Subcutaneous adipose tissue (tissue), 4 donors: Measurements from ENCODE around the gene PDILT. TPM values are rescaled to one million over a fixed set of nuclear protein-coding genes. Genes with fewer than 3 reads are reported as not detected.

Experiments
- total RNA-seq, 4 donors: library from RNA; depleted of rRNA; stranded (reverse); fragments of >200 nt; gene quantifications; one replicate each; pipeline ENCODE4 v1.1.0, GENCODE V29; 2016
- TF ChIP-seq, protein P1 (sequence below): fragments of 450-650 bp; IDR thresholded peaks from one replicate; pipeline ENCODE4 v1.5.1; 2016; ENCODE audit warnings: low read depth, mild to moderate bottlenecking, control low read depth, antibody characterized with exemption, moderate library complexity

Gene PDILT
- total RNA-seq, 4 donors from 2014 or later: not detected

DNA sequence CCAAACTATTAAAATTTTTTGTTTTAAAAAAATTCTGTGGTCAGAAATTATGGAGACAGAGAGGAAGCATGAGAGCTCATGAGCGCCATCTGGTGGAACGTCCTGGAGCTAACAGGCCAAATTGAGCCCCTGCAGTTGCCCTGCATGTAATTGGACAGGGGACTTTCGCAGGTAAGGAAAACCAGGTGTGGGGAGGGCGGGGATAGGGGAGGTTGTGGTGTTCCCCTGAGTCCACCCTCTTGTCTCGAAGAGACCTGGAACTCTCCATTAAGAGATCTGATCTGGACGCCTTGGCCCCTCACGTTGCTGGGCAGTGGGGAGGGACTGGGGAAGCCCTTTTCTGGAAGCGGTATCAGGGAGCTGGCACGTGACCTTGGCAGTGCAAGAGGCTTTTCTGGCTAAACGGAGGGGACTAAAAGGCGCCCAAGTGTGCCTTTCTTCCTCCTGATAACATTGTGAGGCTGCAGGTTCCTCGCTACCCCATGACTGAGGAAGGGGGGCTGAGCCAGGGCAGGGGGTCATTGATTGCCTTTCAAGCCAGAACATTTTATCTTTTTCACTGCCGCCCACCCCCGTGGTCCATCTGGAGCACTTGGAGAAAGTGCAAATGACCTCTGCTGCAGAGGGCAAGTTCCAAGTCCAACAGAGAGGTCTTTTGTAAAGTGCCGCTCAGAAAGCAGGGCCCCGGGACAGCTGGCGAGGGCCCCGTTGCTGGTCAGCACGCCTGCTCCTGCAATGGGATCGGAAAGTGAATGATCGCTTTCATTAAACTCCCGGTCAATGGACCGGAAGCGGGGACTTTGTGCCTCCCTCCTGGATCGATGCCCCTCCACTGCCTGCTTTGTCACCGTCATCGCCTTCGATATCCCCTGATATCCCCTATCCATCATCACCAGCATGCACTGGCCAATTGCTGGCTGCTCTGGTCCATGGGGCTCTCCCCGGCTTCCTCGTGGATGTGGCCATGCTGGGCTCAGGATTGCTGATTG, 18.4 kb downstream of the PDILT start:
- TF ChIP-seq, protein P1, sequence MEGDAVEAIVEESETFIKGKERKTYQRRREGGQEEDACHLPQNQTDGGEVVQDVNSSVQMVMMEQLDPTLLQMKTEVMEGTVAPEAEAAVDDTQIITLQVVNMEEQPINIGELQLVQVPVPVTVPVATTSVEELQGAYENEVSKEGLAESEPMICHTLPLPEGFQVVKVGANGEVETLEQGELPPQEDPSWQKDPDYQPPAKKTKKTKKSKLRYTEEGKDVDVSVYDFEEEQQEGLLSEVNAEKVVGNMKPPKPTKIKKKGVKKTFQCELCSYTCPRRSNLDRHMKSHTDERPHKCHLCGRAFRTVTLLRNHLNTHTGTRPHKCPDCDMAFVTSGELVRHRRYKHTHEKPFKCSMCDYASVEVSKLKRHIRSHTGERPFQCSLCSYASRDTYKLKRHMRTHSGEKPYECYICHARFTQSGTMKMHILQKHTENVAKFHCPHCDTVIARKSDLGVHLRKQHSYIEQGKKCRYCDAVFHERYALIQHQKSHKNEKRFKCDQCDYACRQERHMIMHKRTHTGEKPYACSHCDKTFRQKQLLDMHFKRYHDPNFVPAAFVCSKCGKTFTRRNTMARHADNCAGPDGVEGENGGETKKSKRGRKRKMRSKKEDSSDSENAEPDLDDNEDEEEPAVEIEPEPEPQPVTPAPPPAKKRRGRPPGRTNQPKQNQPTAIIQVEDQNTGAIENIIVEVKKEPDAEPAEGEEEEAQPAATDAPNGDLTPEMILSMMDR: no peak

GRCh38 chr16:20383106-20384029, 21.2 kb downstream of the PDILT start:
- TF ChIP-seq, protein P1: no peak

DNA sequence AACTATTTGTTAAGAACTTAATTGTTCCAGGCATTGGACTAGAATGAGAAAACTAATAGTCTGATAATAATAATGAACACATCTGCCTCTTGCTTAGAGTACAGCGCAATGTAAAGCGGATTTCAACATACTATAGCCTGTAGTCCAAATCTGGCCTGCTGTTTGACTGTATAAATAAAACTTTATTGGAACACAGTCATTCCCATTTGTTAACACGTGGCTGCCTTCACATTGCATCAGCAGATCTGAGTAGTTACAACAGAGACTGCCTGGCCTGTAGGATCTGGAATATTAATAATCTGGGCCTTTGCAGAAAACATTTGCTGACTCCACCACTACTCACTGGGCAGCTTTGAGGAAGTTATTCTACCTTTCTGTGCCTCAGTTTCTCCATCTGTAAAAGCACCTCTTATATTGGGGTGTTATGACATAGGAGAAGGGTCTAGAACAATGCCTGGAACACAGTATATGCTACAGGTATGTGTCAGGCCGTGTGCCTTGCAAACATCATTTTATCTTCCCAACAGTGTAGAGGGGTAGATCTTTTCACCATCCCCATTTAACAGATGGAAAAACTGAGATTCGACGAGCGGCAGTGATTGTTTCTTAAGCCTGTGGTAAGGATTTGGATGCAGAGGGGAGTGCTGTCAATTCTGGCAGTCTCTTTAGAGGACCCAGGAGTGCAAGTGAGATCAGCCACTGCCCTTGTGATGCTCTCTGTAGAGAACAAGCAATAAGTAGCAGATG, 22.2 kb downstream of the PDILT start:
- TF ChIP-seq, protein P1: no peak

DNA sequence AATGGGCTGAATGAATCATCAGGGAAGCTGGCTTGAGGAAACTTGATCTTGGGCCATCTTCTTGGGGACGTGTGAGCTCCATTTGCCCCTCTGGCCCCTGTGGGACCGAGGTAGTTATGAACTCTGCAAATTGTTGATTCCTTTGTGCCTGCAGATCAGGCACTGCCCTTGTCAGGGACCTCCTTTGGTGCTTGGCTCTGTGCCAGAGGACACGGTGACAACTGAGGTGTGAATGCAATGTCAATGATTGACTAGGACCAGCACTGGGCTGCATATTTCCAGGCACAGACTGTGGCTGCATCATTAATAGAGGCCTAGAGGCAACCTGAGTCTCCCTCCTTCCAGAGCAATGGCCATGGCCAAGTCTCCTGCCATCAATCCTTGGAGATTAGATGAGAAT, 23.8 kb downstream of the PDILT start:
- TF ChIP-seq, protein P1: no peak

DNA sequence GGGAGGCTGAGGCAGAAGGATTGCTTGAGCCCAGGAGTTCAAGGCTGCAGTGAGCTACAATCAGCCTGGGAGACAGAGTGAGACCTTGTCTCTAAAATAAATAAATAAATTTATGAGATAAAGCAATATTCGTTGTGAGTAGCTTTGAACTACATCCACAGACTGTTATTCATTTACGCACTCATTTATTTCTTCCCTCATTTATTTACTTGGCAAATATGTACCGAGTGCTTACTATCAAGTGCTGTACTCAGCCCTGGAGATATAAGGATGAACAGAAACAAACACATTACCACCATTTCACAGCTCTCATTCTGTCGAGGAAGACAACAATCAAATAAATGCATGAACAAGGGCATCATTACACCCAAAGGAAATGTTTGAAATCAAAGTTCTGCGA, 27.4 kb downstream of the PDILT start:
- TF ChIP-seq, protein P1: no peak

DNA sequence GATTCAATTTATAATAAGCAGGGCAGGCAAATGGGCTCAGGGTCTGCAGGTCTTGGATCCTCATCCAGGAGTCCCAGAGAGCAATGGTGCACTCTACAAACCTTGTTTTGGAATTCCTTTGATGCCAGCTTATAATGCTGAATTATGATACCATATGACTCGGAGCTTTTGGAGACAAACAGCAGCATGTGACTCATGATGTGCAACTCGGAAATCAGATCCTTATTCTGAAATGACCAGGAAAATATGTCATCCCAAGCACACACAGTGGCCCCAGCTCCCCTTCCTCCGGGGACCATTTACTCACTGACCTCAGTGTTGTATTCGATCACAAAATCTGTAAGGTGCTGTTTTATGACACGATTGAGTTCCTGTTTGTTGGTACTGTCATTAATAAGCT, 31.8 kb downstream of the PDILT start:
- TF ChIP-seq, protein P1: no peak
